ENCODE results near the gene IFNAR2.
"Not testable (repeated sequence)": the region's sequence is repeated elsewhere in the genome, so short reads cannot be mapped to it uniquely, and the experiment has no call there.

IFNAR2 gene

GRCh38 chr21:33244082-33244778 is 14.5 kb downstream of the IFNAR2 start:
- no peak overlapping the region for H3K4me3 ChIP-seq (ENCODE audit: low read depth, low read length)
- no peaks in the 10 kb centered on the region for H3K4me1 ChIP-seq (ENCODE audit: control insufficient read depth, insufficient read depth, low read length, unreplicated experiment)
- H3K79me2 ChIP-seq (ENCODE audit: control insufficient read depth, insufficient read depth, low read length, unreplicated experiment): peaks cover 4% of the 10 kb centered on the region
- H2AFZ ChIP-seq (ENCODE audit: low read length, unreplicated experiment): no peak overlapping the region
- no peaks in the 10 kb centered on the region for H3K27me3 ChIP-seq (ENCODE audit: insufficient read depth, low read length)
- no peak overlapping the region for H3K27ac ChIP-seq (ENCODE audit: low read depth, low read length)
- peaks cover 27% of the 10 kb centered on the region for H3K36me3 ChIP-seq (ENCODE audit: insufficient read depth, low read length)

- Histone ChIP-seq H2AFZ (ENCODE audit: low read length, unreplicated experiment) (no peak overlapping the region), H3K36me3 (ENCODE audit: insufficient read depth, low read length) (peaks cover 27% of the 10 kb centered on the region), H3K79me2 (ENCODE audit: control insufficient read depth, insufficient read depth, low read length, unreplicated experiment) (peaks cover 2% of the 10 kb centered on the region), H3K27me3 (ENCODE audit: insufficient read depth, low read length) (no peaks in the 10 kb centered on the region), H3K4me3 (ENCODE audit: low read depth, low read length) (no peak overlapping the region), H3K4me1 (ENCODE audit: control insufficient read depth, insufficient read depth, low read length, unreplicated experiment) (no peaks in the 10 kb centered on the region), H3K27ac (ENCODE audit: low read depth, low read length) (no peak overlapping the region)
These were observed 15.0 kb downstream of the IFNAR2 start for GRCh38 chr21:33244779-33245105.

- no peaks in the 10 kb centered on the region for H3K27me3 ChIP-seq (ENCODE audit: insufficient read depth, low read length)
- no peak overlapping the region for H3K4me3 ChIP-seq (ENCODE audit: low read depth, low read length)
- no peaks in the 10 kb centered on the region for H3K79me2 ChIP-seq (ENCODE audit: control insufficient read depth, insufficient read depth, low read length, unreplicated experiment)
- H2AFZ ChIP-seq (ENCODE audit: low read length, unreplicated experiment): no peak overlapping the region
- H3K36me3 ChIP-seq (ENCODE audit: insufficient read depth, low read length): peaks cover 27% of the 10 kb centered on the region
- no peak overlapping the region for H3K27ac ChIP-seq (ENCODE audit: low read depth, low read length)
- no peaks in the 10 kb centered on the region for H3K4me1 ChIP-seq (ENCODE audit: control insufficient read depth, insufficient read depth, low read length, unreplicated experiment)
These were observed 15.7 kb downstream of the IFNAR2 start for GRCh38 chr21:33245289-33245918.

- peaks cover 27% of the 10 kb centered on the region for H3K36me3 ChIP-seq (ENCODE audit: insufficient read depth, low read length)
- no peak overlapping the region for H2AFZ ChIP-seq (ENCODE audit: low read length, unreplicated experiment)
- no peaks in the 10 kb centered on the region for H3K79me2 ChIP-seq (ENCODE audit: control insufficient read depth, insufficient read depth, low read length, unreplicated experiment)
- H3K4me1 ChIP-seq (ENCODE audit: control insufficient read depth, insufficient read depth, low read length, unreplicated experiment): no peaks in the 10 kb centered on the region
- no peak overlapping the region for H3K27ac ChIP-seq (ENCODE audit: low read depth, low read length)
- H3K27me3 ChIP-seq (ENCODE audit: insufficient read depth, low read length): no peaks in the 10 kb centered on the region
- no peak overlapping the region for H3K4me3 ChIP-seq (ENCODE audit: low read depth, low read length)
These were observed 16.8 kb downstream of the IFNAR2 start for GRCh38 chr21:33246506-33246905.

- Histone ChIP-seq H3K4me1 (ENCODE audit: control insufficient read depth, insufficient read depth, low read length, unreplicated experiment) (no peaks in the 10 kb centered on the region), H2AFZ (ENCODE audit: low read length, unreplicated experiment) (no peak overlapping the region), H3K4me3 (ENCODE audit: low read depth, low read length) (no peak overlapping the region), H3K36me3 (ENCODE audit: insufficient read depth, low read length) (peaks cover 27% of the 10 kb centered on the region), H3K79me2 (ENCODE audit: control insufficient read depth, insufficient read depth, low read length, unreplicated experiment) (no peaks in the 10 kb centered on the region), H3K27me3 (ENCODE audit: insufficient read depth, low read length) (no peaks in the 10 kb centered on the region), H3K27ac (ENCODE audit: low read depth, low read length) (no peak overlapping the region)
These were observed 17.2 kb downstream of the IFNAR2 start for GRCh38 chr21:33246963-33247362.

DNA sequence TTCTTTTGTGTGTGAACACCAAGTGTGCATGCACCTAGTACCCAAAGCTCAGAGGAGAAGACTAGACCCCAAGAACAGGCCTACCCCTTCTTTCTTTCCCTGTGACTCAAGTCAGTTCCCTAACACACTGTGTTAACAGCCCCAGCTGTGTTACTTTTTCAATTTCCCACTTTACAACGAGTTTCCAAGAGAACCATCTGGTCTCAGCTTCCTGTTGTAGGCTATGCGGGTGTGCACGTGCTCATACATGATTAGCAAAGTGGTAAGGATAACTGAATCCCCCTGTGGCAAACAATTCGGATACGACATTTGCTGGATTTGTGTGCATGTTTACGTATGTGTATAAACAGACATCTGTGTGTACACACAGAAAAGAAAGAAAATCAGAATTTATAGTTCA is 17.9 kb downstream of the IFNAR2 start:
- peaks cover 27% of the 10 kb centered on the region for H3K36me3 ChIP-seq (ENCODE audit: insufficient read depth, low read length)
- no peaks in the 10 kb centered on the region for H3K4me1 ChIP-seq (ENCODE audit: control insufficient read depth, insufficient read depth, low read length, unreplicated experiment)
- H3K79me2 ChIP-seq (ENCODE audit: control insufficient read depth, insufficient read depth, low read length, unreplicated experiment): no peaks in the 10 kb centered on the region
- H3K4me3 ChIP-seq (ENCODE audit: low read depth, low read length): no peak overlapping the region
- H2AFZ ChIP-seq (ENCODE audit: low read length, unreplicated experiment): no peak overlapping the region
- H3K27me3 ChIP-seq (ENCODE audit: insufficient read depth, low read length): no peaks in the 10 kb centered on the region
- H3K27ac ChIP-seq (ENCODE audit: low read depth, low read length): no peak overlapping the region

DNA sequence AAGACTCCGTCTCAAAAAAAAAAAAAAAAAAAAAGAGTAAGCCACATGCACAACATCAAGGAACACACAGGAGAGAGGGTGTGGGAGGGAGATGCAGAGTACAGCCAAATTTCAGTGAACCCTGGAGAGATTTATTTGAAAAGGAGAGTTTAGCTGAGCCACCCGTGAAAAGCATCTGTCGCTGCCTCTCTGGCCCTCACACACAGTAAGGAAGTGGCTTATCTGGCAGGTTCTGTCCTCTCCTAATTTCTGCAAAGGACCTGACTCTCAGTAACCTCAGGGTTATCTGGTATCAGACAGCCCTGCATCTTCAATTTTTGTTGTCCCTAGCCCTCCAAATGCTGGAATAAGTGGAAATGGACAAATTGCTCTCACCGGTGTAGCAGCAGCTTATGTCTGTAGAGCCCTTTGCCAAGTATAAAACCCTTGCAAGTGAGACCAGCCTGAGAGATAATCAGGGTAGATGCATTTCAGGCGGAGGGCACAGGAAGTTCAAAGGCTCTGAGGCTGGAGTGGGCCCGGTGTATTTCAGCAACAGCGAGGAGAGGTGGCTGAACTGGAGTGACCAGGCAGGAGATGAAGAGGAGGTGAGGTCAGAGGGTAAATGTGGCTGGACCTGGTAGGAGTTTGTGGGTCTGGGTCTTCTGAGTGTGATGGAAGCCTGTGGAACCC is 19.7 kb downstream of the IFNAR2 start:
- peaks cover 34% of the 10 kb centered on the region for H3K36me3 ChIP-seq (ENCODE audit: insufficient read depth, low read length)

GRCh38 chr21:33251119-33251518 is 21.4 kb downstream of the IFNAR2 start:
- Histone ChIP-seq H3K36me3 (ENCODE audit: insufficient read depth, low read length) (peaks cover 35% of the 10 kb centered on the region), H3K79me2 (ENCODE audit: control insufficient read depth, insufficient read depth, low read length, unreplicated experiment) (no peaks in the 10 kb centered on the region), H3K4me1 (ENCODE audit: control insufficient read depth, insufficient read depth, low read length, unreplicated experiment) (no peaks in the 10 kb centered on the region), H3K27ac (ENCODE audit: low read depth, low read length) (no peak overlapping the region), H3K27me3 (ENCODE audit: insufficient read depth, low read length) (no peaks in the 10 kb centered on the region), H2AFZ (ENCODE audit: low read length, unreplicated experiment) (no peak overlapping the region), H3K4me3 (ENCODE audit: low read depth, low read length) (no peak overlapping the region)

More for the DNA sequence above, 19.7 kb downstream of the IFNAR2 start:
- H3K79me2 ChIP-seq (ENCODE audit: control insufficient read depth, insufficient read depth, low read length, unreplicated experiment): no peaks in the 10 kb centered on the region
- no peaks in the 10 kb centered on the region for H3K27me3 ChIP-seq (ENCODE audit: insufficient read depth, low read length)
- H2AFZ ChIP-seq (ENCODE audit: low read length, unreplicated experiment): no peak overlapping the region
- H3K27ac ChIP-seq (ENCODE audit: low read depth, low read length): no peak overlapping the region
- no peak overlapping the region for H3K4me3 ChIP-seq (ENCODE audit: low read depth, low read length)
- H3K4me1 ChIP-seq (ENCODE audit: control insufficient read depth, insufficient read depth, low read length, unreplicated experiment): no peaks in the 10 kb centered on the region

DNA sequence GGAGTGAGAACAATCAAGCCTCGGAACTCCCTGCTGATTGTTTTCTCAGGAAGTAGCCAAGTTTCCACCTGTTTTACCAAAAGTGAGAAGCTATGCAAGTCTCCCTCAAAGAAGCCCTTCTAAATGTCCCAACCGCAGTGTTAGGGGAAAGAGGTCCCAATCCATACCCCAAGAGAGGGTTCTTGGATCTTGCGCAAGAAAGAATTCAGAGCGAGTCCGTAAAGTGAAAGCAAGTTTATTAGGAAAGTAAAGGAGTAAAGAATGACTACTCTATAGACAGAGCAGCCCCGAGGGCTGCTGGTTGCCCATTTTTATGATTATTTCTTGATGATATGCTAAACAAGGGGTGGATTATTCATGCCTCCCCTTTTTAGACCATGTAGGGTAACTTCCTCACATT is 23.6 kb downstream of the IFNAR2 start:
- H2AFZ ChIP-seq (ENCODE audit: low read length, unreplicated experiment); H3K4me3 ChIP-seq (ENCODE audit: low read depth, low read length); H3K27ac ChIP-seq (ENCODE audit: low read depth, low read length); H3K4me1 ChIP-seq (ENCODE audit: control insufficient read depth, insufficient read depth, low read length, unreplicated experiment); H3K79me2 ChIP-seq (ENCODE audit: control insufficient read depth, insufficient read depth, low read length, unreplicated experiment); H3K27me3 ChIP-seq (ENCODE audit: insufficient read depth, low read length): not testable (repeated sequence)
- H3K36me3 ChIP-seq (ENCODE audit: insufficient read depth, low read length): peaks cover 27% of the 10 kb centered on the region

DNA sequence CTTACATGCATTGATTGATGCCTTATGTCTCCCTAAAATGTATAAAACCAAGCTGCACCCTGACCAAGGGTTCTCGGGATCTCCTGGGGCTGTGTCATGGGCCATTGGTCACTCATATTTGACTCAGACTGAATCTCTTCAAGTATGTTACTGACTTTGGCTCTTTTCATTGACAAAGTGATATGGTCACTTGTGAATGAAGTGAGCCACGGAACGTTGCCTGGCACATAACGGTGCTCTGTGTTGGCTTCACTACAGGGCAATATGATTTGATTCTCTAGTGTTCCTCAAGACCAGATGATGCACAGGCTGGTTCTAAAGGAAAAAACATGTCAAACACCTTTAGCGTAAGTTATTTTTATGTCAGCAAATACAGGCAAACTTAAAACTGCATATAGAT is 25.0 kb downstream of the IFNAR2 start:
- H3K79me2 ChIP-seq (ENCODE audit: control insufficient read depth, insufficient read depth, low read length, unreplicated experiment): no peaks in the 10 kb centered on the region
- H3K4me1 ChIP-seq (ENCODE audit: control insufficient read depth, insufficient read depth, low read length, unreplicated experiment): no peaks in the 10 kb centered on the region
- no peak overlapping the region for H2AFZ ChIP-seq (ENCODE audit: low read length, unreplicated experiment)
- no peak overlapping the region for H3K27ac ChIP-seq (ENCODE audit: low read depth, low read length)
- peaks cover 22% of the 10 kb centered on the region for H3K36me3 ChIP-seq (ENCODE audit: insufficient read depth, low read length)
- H3K27me3 ChIP-seq (ENCODE audit: insufficient read depth, low read length): no peaks in the 10 kb centered on the region
- no peak overlapping the region for H3K4me3 ChIP-seq (ENCODE audit: low read depth, low read length)

GRCh38 chr21:33255404-33255803 is 25.7 kb downstream of the IFNAR2 start:
- Histone ChIP-seq H3K27ac (ENCODE audit: low read depth, low read length) (no peak overlapping the region), H3K79me2 (ENCODE audit: control insufficient read depth, insufficient read depth, low read length, unreplicated experiment) (no peaks in the 10 kb centered on the region), H2AFZ (ENCODE audit: low read length, unreplicated experiment) (no peak overlapping the region), H3K4me1 (ENCODE audit: control insufficient read depth, insufficient read depth, low read length, unreplicated experiment) (no peaks in the 10 kb centered on the region), H3K4me3 (ENCODE audit: low read depth, low read length) (no peak overlapping the region), H3K27me3 (ENCODE audit: insufficient read depth, low read length) (no peaks in the 10 kb centered on the region), H3K36me3 (ENCODE audit: insufficient read depth, low read length) (peaks cover 22% of the 10 kb centered on the region)
